Right renal cortex interstitium (tissue), 3 donors: ENCODE results near the gene AGPAT4. TPM values are rescaled to one million over a fixed set of nuclear protein-coding genes. Genes with fewer than 3 reads are reported as not detected.
"Not testable (repeated sequence)": the region's sequence is repeated elsewhere in the genome, so short reads cannot be mapped to it uniquely, and the experiment has no call there.

Experiments
- DNase-seq, 3 donors: peaks; one replicate each; pipeline ENCODE4 v3.0.0-alpha.2; 2013; ENCODE audit warnings: low read depth in 3 of 3, low spot score in 2 of 3
- polyA plus RNA-seq, 3 donors: library from polyadenylated mRNA; unstranded; fragments of 120-200 nt; gene quantifications; one replicate each; pipeline ENCODE4 v1.2.1, GENCODE V29; 2013; ENCODE audit not compliant: insufficient read length in 3 of 3

AGPAT4 gene, protein sequence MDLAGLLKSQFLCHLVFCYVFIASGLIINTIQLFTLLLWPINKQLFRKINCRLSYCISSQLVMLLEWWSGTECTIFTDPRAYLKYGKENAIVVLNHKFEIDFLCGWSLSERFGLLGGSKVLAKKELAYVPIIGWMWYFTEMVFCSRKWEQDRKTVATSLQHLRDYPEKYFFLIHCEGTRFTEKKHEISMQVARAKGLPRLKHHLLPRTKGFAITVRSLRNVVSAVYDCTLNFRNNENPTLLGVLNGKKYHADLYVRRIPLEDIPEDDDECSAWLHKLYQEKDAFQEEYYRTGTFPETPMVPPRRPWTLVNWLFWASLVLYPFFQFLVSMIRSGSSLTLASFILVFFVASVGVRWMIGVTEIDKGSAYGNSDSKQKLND
- 10 to 100 TPM; 16.3 to 19.4 (median 17.9) TPM for polyA plus RNA-seq

DNA sequence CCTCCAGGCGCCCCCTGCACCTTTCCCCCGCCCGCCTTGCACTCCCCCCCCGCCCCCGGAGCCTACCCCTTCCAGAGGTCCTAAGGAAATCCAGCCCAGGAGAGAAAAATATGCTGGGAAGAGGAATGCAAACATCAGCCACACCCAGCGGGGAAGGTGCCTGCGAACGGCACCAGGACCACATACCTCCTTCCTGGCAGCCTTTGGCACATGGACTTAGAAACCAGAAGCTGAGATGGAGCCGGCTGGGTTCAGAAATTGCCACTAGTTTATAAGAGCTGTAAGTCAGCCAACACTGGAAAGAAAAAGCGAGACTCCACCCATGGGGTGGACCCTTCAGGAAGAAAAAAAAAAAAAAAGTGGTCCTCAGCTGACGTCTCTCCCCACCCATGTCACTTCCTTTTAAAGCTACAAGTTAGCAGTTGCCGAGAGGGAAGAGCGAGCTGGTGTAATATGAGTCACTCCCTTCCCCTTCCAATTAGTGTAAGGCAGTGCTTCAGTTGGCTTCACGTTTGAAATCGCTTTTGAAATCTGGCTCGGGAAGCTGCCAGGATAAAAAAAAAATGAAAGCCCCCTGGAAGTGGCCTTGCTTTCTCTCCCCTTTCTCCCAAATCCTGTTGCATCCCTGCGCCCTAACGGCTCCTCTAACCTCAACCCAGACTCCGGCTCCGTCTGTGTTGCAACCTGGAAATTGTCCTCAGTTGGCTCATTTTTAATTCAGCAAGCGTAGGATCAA is at the start of gene AGPAT4:
AGPAT4 (minus strand) TSS at position 310 of the 736 bp plus-strand sequence. CDS start 41,848 bp downstream, outside the sequence.
- DNase-seq: peak; percentile 87 to 91 (median 90)

DNA sequence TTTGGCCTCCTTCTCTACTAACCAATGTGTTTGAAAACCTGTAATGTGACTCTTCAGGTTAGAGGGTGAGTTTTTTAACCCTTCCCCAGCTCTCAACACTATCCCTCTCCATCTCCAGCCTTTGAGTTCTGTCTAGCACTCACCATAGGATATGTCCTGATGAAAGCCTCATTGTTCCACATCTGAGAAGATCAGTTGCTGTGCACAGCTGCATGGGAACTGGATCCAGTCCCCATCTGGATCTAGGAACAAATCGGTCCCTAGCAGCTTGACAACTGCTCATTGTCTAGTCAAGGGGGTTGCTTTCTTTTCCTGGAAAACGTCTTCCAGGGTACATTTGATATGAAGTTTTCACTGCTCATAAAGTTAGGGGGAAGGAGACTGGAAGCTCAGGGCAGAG is 45.4 kb upstream of the AGPAT4 start:
- no peak for DNase-seq

DNA sequence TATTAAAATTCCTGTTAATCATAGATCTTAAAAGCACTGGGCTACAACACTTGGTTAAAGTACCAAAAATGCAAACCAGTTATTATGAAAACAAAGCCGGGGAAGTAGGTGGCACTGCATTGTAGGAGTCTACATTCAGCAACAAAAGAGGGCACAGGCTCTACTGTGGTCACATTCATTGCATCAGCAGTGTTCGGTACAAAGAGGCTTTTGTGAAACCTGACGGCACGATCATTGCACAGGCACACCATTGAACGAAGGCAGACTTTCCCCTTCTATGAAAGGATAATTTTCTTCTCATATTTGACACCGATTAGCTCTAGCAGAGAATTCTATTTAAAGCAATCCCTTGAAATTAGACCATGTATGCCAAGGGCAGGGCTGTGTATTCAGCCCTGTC is 44.6 kb upstream of the AGPAT4 start:
- DNase-seq: no peak

DNA sequence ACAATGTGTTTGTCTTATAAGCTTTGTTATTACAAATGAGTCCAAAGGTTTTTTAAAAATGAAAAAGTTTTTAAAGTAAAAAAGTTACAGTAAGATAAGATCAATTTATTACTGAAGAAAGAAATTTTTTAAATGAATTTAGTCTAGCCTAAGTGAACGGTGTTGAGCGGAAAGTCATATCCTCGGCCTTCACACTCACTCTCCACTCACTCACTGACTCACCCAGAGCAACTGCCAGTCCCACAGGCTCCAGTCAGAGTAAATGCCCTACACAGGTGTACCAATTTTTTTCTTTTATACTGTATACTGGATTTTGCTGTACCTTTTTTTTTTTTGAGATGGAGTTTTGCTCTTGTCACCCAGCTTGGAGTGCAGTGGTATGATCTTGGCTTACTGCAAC is 42.7 kb upstream of the AGPAT4 start:
- no peak for DNase-seq

DNA sequence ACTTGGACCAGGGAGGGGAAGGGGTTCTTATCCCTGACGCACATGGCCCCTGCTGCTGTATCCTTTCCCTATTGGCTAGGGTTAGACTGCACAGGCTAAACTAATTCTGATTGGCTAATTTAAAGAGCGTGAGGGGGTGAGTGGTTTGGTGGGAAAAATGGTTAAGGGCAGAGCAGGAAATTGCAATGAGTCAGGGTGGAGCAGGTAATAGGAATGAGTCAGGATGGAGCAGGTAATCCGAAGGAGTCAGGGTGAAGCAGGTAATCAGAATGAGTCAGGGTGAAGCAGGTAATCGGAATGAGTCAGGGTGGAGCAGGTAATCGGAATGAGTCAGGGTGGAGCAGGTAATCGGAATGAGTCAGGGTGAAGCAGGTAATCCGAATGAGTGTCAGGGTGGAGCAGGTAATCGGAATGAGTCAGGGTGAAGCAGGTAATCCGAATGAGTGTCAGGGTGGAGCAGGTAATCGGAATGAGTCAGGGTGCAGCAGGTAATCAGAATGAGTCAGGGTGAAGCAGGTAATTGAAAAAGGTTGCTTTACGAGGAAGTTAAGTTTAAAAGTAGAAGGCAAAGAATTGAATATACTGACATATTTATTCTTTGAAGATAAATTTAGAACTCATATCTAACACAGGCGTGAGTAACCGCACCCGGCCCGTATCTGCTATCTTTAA is 41.5 kb upstream of the AGPAT4 start:
- DNase-seq: not testable (repeated sequence)

DNA sequence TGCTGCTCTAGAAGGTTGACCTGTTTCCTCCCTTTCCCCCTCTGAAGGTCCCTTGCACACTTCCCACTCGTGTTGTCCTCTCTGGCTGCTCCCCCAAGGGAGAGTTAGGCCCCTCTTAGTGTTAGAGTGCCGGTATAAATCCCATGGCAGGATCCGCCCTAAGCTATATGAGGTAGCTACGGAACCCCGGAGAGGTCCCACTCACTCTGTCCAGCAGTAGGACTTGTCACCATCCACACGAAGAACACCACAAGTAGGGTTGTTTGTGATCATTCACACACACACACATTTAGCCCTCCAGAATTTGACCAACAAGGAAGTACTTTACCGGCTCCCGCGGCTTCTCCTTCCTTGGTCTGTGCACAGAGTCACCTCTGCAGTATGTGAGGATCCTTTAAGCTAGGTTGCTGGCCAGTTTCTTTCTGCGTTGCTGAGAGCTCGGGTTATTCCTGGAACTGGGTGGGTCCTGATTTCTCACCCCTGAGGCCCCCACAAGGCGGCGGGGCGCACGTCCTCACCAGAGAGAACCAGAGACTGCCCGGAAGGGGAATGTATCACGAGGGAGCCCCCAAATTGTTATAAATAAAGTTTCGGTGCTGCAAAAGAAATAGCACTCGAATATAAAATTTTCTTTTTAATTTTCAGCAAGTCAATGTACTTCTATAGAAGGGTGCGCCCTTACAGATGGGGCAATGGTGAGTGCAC is 40.8 kb upstream of the AGPAT4 start:
- DNase-seq: not testable (repeated sequence)

DNA sequence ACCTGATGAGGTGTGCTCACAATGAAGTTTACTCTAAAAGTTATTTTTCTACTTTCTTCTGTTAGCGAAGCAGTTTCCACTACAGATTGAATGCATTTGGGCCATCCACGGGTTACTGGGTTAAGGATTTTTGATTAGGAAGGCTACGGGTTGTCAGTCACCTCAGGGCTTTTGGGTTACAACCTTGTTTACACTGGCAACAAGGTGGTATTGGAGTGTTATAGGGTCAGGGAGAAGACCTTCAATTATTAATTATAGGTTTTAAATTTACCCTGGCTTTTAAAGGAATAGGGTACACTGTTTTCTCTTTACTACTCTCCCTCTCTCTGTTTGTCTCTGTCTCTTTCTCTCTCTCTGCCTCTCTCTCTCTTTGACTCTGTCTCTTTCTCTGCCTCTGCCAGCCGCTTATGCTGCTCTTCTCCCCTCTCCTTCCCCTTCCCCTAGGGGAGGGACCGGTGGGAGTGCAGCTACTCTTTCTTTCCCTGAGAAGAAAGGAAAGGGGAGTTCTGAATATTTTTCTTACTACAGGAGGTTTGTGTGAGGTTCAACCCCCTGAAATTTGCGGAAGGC is 40.2 kb upstream of the AGPAT4 start:
- DNase-seq: no peak

DNA sequence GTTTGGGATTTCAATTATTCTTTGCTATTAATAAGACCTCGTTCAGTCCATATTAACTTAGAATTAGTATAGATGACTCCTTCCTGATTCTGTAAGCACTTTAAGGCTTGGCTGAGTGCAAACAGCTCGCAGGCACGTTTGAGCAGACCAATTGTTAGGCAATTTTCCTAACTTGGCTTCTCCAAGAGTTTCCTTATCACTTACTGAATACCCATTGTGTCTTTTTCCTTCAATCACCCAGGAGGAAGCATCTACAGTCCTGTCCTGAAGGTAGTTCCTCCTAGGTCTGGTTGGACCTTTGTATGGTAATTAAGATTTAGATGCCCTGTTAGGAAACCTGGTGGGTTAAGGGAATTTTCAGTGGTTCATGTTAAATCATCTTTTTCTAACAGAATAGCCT is 39.6 kb upstream of the AGPAT4 start:
- DNase-seq: not testable (repeated sequence)

DNA sequence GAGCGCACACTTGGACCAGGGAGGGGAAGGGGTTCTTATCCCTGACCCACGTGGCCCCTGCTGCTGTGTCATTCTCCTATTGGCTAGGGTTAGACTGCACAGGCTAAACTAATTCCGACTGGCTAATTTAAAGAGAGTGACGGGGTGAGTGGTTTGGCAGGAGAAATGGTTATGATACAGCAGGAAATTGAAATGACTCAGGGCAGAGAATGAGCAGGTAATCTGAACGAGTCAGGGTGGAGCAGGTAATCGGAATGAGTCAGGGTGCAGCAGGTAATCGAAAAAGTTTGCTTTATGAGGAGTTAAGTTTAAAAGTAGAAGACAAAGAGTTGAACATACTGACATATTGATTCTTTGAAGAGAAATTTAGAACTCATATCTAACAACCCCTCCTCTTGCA is 35.9 kb upstream of the AGPAT4 start:
- DNase-seq: not testable (repeated sequence)

DNA sequence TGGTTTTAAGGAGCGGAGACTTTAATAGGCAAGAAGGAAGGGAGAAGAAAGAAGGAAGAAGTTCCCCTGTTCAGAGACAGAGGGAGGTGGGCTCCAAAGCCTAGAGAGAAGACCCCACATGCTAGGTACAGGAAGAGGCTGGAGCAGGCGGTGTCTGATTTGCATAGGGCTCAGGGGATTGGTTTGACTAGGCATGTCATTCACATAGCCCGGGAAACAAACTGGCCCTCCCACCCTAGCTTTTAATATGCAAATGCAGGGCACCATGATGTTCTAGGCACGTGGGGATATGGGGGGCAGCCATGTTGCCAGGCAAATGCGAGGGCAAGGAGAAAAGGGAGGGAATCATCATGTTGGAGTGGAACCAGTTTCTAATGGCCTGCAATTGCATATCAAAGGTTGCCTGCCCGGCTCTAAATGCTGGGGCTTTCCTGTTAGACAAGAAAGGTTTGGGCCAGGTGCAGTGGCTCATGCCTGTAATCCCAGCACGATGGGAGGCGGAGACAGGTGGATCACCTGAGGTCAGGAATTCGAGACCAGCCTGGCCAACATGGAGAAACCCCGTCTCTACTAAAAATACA is 34.3 kb upstream of the AGPAT4 start:
- DNase-seq: no peak

DNA sequence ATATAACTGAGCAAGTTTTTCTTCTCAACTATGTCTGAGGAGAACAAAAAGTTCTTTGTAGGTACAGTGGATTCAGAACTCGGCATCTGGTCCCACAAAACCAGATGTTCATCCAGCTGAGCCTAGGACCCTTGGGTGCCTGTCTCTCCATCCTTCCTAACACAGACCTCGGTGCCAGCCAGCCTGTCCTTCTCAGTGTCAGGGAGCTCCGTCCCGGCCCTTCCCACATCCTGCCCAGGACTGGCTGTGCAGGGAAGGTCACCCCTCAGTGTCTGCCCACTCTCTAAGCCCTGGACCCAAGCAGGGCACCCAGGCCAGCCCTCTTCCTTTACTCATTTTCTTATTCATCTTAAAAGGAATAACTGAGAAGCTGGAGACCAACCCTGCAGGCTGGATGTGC is 32.0 kb upstream of the AGPAT4 start:
- no peak for DNase-seq

DNA sequence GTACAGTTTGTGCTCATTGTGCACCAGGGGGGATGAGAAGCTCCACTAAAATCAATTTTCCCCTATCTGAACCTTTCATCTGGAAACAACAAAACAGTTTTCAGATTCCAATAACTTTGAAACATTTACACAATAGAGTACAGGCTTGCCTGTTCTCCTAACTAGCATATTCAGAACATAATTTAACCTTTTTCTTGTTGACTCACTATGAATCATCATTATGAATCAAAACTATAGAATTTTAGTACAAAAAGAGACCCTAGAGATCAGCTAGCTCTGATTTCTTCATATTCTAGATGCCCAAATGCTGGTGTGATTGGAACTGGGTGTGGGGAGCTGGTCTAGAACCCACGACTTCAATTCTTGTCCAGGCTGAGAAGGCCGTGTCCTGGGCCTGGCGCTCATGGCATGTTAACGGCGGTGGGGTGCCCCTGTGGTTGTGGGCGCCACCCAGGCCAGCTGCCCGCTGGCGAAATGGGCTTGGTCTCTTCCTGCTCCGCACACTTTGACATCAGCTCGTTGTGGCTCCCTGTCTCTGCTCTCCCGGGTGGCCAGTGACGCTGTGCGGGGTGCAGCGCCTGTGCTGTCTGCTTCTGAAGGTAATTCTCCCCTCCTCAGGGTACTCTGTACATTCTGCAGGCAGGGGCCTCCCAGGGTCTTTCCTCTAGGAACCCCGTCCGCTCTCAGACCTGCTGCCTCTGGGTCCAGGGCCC is 29.9 kb upstream of the AGPAT4 start:
- DNase-seq: no peak

DNA sequence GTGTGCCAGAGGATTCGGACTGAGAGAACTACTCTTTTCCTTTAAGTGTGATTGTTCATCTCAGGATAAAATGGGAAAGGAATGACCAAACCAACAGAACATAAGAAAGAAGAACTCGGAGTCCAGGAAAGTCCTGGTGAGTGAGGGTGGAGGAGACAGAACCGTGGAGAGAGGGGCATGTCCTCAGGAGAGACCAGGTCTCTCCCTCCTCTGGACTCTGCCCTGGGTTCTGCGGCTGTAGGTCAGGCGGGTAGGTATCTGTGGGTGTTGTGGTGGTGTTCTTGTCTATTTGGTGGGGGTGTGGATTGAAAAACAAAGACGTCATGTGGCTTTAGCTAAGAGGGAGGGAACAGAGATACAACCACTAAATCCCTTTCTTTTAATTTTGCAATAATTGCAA is 29.1 kb upstream of the AGPAT4 start:
- no peak for DNase-seq

DNA sequence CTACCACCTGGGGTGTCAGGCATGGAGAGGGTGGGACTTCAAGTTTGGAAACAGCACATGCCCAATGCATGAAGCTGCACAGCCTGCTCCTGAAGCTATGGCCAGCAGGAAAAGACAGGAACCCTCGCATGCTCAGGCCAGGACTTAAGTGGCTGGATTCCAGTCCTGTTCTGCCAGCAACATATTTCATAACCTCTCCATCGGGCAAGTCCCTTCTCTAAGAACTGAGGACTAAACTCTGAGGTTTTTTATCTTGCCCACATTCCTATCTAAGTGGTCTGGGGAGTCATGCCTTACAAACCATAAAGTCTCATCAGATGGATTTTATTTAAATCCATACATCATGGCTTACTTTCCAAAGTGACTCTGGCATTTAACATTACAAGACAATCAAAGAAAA is 27.5 kb upstream of the AGPAT4 start:
- DNase-seq: no peak

DNA sequence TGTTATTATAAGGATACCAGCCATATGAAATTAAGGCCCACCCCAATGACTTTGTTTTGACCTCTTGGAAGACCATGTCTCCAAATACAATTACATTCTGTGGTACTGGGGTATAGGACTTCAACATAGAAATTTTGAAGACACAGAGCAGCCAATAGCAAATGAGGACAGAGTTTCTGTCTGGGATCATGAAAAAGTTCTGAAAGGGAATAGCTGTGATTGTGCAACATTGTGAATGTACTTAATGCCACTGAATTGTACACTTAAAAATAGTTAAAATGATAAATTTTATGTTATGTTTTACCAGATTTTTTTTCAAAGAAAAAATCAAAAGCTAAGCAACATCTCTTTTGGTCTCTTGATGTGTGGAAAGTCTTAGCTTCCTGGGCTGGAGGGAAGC is 27.0 kb upstream of the AGPAT4 start:
- no peak for DNase-seq

DNA sequence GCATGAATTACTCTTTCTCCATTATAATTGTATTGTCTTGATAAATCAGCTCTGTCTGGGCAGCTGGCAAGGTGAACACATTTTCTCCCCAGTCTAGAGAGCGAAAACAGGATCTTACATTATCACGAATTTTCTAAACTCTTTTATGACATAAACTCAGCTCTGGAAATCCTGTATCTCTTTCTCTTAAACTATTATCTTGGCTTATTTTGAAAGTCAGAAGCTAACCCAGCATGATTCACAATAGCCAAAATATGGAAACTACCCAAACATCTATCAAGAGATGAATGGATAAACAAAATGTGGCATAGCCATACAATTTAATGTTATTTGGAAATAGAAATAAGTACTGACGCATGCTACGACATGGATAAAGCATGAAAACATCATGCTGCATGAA is 25.9 kb upstream of the AGPAT4 start:
- DNase-seq: no peak

DNA sequence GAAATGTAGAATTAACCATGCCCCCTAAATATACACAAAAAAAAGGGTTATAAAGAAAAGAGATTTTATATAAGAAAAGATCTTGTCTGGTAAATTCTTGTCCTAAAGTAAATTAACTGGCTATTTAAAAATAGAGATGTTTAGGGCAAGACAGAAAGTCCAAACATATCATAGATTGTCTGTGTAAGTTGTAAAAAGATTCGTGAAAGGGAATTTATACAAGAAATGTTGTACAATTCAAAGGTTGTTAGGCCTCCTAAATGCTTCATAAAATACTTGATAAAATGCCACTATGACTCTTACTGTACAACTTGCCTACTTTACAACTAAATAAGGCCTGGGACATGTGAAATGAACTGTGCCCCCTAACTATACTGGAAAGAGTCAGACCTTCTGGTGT is 21.9 kb upstream of the AGPAT4 start:
- no peak for DNase-seq

DNA sequence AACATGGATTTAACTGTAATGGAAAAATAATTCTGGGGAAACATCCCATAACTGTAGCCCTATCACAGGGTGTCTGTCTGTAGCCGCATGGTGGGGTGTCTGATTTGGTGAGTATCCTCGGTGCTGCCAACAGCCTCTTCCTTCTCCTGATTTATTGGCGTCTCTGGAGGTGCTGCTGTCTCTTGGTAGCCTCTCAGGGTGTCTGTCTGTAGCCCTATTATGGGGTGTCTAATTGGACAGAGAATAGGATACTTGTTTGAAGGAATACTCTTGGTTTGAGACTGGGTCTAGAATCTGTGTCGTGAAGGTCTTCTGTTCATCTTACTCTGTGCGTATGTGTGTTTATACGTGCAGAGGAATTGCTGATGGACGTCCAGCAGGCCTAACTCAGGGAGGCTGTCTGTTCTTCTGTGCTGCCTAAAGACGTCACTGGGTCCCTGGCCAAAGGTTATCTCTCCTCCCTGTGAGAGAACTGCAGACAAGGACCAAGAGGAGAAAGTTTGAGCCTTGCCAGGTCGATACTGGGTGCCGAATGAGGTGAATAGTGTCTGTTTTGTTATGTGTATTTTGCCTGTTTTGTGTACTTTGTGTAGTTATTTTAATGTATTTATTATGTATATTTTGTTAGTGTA is 18.9 kb upstream of the AGPAT4 start:
- no peak for DNase-seq

DNA sequence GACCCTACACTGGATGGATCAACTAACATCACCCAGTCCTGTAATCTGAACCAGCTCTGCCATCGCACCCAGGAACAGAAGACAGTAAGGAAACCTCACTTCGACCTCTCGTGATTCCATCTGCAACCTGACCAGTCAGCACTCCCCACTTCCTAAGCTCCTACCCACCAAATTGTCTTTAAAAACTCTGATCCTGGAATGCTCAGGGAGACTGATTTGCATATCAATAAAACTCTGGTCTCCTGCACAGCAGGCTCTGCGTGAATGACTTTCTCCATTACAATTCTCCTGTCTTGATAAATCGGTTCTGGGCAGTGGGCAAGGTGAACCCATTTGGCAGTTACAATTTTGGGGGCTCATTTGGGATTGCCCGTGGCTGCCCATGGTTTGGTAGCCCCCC is 18.3 kb upstream of the AGPAT4 start:
- DNase-seq: no peak
